ENCODE data around the gene GDA.

The GDA gene

DNA sequence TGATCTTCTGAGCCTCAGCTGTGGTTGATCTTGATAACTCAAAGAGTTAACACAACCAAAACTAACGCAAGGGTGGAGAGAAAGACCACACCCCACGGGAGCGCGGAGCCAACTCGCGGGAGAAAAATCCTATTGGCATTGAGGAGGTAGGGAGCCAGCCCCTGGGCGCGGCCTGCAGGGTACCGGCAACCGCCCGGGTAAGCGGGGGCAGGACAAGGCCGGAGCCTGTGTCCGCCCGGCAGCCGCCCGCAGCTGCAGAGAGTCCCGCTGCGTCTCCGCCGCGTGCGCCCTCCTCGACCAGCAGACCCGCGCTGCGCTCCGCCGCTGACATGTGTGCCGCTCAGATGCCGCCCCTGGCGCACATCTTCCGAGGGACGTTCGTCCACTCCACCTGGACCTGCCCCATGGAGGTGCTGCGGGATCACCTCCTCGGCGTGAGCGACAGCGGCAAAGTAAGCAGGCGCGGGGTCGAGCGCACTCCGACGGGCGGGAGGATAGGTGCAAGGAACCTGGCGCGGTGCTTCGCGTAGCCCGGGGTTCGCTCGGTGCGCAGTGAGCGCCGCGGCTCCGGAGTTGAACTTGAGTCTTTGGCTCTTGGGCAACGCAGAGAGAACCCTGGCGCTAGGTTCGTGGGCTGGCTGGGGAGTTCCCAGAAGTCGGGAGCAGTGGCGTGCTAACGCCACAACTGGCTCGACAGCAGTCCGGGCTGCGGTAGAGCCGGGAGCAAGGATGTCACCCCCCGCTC lies at the start of gene GDA:
Gene GDA, plus strand, starts transcription at position 210 of the 745 bp plus-strand sequence. Its CDS starts 120 bp downstream, at position 330.
- DNase-seq (ENCODE audit: low read depth): no peak

DNA sequence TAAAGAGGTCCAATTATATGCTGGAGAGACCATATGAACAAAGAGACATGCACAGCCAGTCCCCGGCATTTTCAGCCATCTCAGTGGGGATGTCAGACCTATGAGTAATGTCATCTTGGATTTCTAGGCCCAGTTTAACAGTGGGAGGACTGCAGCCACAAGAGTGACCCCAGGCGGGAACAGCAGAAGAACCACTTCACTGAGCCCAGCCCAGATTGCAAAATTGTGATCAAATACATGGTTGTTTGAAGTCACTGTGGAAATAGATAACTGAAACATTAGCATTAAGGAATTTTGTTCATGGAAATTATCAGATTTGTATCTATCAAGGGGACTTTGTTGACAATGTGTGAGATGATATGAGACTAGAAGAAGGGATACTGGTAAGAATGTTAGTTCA lies 46.7 kb upstream of the GDA start:
- DNase-seq (ENCODE audit: low read depth): no peak

DNA sequence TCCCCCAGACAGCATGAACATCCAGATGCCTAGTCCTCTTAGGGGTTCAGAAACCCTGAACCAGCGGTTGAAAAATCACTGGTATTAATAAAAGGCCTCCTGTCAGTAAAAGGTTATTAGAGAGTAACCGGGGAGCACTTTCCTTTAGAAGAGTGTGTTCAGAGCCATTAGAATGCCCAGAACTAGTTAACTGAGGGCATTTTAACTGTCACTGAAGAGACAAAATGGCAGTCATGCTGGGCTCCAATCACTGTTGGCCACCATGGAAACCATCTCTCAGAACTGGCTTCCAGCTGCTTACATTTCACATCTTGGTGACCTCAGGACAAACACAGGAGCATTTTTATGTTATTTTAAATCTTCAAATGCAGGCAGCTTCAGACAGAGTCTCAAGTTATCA lies 36.2 kb upstream of the GDA start:
- no peak for DNase-seq (ENCODE audit: low read depth)

DNA sequence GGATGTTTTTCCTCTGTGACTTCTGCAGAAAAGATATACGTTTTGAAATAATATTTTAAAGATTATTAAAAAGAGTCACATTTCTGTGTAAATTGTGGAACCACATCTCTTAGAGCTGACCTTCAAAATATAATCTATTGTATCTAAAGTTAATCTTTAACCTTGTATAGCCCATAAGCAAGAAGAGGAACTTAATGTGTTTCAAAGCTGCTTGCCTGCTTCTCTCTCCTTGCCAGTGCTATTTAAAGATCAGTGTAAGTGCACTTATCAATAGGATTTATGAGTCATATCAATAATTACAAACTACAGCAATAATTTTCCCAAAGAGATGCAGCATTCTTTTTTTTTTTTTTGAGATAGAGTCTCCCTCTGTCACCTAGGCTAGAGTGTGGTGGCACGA lies 29.4 kb upstream of the GDA start:
- DNase-seq (ENCODE audit: low read depth): no peak

DNA sequence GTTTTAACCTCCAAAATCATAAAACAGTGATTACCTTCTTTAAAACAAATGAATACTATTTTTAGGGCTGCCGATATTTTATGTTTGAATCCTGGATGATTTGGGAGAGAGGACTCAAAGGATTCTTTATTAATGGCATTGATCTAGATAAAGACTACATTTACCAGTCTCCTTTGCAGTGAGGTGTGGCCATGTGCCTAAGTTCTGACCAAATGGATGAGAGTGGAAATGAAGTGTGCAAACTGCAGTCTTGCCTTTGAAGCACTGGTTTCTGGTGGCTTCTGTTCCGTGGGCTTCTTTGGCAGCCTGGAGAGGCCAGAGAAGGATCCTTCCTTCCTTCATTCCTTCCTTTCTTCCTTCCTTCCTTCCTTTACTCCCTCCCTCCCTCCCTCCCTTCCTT lies 24.3 kb upstream of the GDA start:
- DNase-seq (ENCODE audit: low read depth): no peak

DNA sequence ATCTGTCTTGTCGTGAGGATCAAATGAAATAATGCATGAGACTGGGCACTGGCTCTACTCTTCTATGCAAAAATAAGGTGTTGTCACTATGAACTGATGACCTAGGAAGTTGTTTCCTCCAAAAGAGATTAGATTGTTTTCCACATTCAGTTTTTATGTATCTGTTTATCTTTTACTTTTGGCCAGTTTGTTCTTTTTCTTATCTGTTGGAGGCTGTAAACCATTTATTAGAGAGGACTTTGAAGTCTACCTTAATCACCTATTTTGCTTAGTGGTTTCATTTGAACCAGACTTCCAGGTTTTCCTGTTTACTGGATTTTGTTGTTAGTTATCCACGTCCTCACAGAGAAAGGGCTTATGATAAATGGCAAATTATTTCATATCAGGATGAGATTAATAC lies 21.5 kb upstream of the GDA start:
- DNase-seq (ENCODE audit: low read depth): no peak

DNA sequence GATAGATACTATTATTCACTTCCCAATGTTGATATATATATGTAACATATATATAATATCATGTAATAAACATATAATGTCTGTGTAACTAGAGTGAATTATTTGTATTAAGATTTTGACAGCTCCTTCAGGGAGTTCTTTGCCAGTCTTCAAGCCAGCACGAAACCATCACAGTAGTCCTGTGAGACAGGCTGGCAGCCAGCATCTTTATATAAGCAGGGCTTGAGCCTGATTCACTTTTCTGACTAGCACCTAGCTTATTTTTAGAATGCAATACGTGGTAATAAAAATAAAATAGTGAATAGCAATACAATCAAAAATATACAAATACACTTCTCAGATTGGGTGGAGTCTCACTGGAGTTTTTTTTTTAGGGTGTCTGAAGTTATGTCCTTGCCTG lies 20.7 kb upstream of the GDA start:
- DNase-seq (ENCODE audit: low read depth): no peak

DNA sequence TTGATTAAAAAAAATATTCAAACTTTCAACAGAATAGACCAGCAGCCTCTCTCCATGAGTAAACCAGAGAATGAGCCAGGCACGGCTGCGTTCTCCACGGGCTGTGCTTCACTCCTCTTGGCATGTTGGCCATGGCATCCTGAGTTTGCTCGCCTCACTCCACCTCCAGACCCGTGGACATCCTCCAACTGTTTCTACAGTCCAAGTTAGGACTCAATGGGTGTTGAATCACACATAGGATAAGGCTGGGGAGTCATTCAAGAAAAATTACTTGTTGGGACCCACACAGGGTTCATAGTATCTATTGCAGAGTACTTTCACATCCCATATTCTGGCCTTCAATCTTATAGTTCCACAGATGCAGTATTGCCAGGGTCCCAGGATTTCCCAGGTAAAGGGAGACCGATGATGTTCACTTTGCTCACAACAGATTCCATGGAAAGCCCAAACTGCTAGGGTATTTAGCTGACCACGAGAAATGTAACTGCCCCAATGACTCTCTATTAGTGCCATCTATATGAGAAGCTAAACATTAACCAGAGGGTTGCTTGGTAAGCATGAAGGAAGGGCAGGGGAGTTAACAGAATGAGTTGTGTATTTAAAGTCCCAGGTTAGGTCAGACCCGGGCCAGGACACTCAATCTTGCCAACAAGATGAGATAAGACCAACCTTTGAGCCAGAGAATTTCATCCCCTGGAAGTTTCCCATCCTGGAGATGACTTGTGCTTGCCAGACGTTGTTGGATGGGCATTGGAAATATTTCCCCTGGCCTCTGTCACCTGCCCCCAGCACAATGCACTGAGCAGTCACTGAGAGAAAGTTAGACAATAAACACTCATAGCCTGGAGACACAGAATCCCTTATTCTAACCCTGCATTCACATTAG lies 19.7 kb upstream of the GDA start:
- no peak for DNase-seq (ENCODE audit: low read depth)

DNA sequence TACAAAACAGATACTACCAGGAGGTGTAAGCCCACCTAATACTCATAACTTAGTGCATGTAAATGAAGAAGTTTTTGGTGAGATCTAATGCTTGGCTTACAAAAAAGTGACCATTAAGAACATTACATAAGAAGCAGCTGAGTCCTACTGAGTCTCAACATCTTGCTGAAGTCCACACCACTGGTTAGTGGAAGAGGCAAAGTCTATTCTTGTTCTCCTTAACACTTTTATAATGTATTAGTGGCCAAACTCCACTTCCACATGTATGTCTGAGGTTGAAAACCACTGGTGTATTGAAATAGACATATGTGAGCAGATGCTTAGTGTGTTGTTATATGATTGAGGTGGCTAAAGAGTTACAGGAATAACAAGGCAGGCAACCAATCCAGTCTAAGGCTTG lies 18.9 kb upstream of the GDA start:
- no peak for DNase-seq (ENCODE audit: low read depth)

DNA sequence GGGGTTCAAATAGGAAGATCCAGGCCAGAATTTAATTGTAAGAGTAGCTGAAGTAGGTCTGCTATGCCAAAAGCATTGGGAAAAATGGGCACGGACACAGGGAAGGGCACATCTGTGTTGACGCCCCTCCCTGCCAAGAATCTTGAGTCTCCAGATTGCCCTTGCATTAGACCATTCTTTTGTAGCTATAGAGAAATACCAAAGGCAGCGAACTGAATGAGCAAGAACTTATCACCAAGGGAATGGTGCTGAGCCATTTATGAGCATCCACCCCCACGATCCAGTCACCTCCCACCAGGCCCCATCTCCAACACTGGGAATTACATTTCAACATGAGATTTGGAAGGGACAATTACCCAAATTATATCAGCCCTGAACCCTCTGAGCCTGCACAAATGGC lies 18.0 kb upstream of the GDA start:
- no peak for DNase-seq (ENCODE audit: low read depth)

DNA sequence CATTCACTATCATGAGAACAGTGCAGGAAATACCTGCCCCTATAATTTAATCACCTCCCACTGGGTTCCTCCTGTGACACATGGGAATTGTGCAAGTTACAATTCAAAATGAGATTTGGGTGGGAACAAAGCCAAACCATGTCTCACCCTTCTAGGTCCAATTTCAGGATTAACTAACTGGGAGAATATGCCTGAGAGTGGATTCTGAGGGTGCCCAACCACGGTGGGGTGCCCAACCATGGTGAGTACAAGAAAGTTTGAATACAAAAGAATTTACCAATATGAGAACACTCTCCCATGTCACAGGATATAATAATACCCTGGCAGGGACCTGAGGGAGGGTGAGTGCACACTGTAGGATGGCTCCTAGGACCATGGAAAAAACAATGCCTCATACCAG lies 17.2 kb upstream of the GDA start:
- no peak for DNase-seq (ENCODE audit: low read depth)

DNA sequence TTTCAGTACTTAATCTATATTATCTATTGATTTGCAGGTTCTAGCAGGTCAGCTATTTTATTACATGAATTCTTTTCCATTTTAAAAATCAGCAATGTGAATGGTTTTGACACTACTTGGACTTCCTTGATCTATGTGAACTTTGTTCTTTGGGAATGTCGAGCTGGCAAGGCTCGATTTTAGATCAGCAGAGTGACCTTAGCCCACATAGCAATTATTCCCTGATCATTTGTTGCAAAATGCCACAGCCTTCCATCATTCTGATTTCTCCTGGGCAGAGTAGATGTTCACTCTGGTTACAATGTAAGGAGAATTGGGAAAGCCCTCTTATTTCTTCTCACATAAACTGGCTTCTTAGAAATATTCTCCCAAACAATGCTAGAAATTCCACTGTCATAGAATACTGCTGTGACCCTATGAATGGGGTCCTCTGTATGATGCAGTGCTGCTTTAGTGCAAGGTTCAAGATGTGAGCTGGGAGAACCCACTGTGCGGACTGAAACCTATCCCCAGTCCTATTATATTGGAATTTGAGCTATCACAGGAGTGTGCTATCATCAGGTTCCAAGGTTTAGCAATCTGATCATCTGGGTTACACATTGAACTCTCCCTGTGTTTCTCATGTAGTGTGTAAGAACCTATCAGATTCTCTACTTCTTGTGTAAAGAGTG lies 15.7 kb upstream of the GDA start:
- DNase-seq (ENCODE audit: low read depth): no peak

DNA sequence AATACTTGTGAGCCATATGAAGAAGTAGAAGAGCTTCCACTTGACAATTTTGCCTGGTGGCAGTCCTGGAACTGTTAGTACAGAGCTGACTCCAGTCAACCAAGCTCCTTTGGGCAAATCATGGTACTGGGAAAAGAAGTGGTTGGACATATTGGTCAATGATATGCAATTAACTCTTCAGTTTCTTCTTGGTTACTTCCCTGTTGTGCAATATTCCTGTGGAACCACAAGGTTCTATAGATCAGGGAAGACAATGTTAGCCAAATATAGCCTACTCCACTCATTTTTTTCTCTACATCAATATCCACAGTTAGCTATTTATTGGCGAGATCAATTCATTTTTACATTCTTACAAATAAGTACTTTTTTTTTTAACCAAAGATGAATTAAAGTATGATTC lies 14.4 kb upstream of the GDA start:
- DNase-seq (ENCODE audit: low read depth): no peak

DNA sequence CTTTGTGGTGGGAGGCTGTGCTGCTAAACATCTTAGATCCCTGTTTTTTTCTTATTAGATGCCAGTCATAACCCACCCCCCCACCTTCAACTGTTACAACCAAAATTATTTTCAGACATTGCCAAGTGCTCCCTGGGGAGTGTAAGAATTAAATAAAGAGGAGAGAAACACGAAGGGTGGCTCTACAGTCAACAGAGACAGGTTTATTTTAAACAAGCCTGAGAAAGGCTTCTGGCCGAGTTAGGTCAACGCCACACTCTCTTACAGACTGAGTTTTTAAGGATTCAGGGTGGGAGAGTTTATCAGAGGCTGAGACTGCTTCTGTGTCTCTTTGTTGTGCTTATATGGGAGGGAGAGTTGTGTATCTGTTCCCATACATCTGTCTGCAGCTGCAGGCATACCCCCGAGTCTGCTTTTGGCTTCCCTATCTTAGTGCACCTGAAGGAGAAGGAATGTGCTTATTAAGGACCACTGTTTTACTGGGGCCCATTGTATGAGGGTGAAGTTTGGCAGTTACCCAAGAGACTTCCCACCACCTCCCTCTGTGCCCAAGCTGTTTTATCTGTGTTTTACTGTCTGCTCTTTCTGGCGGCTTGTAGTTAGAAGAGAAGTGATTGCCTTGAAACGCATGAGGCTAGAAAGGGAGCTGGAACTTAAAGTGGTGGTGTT lies 11.4 kb upstream of the GDA start:
- DNase-seq (ENCODE audit: low read depth): no peak

DNA sequence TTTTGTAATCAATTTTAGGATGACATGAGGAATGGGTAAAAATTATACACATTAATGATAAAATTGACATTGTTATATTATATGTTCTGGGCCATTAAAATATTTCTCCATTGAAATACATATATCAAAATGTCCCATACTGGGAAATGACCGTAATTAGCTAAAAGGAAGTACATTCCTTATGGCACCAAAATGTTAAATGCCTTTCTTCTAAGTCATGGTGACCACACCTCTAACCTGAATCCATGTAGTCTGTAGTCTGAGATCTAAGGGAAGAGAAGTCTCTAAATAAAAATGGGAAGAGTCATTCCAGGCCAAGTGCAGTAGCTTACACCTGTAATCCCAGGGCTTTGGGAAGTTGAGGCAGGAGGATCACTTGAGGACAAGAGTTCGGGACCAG lies 10.0 kb upstream of the GDA start:
- no peak for DNase-seq (ENCODE audit: low read depth)

DNA sequence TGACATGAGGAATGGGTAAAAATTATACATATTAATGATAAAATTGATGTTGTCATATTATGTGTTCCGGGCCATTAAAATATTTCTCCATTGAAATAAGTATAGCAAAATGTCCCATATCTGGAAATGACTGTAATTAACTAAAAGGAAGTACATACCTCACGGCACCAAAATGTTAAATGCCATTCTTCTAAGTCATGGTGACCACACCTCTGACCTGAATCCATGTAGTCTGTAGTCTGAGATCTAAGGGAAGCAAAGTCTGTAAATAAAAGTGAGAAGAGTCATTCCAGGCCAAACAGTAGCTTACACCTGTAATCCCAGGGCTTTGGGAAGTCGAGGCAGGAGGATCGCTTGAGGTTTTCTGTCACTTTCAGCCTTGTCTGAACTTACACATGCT lies 8.7 kb upstream of the GDA start:
- DNase-seq (ENCODE audit: low read depth): no peak

DNA sequence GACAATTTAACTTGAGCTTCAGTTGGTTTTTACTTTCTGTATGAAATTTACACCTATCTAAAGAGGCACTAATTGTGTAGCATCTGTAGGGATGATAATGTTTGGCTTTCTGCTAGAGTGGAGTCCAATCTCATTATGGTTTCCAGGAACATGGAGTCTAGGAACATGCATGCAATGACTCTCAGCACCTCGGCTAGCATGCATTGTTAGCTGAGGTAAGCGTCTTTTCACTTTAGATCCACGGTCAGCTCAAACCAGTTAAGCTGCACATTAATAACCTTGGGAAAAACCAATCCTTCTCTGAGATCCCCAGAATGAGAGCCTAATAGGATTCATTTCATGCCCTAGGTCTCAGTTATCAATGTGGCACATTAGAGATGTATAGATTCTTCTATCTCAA lies 7.8 kb upstream of the GDA start:
- DNase-seq (ENCODE audit: low read depth): no peak

DNA sequence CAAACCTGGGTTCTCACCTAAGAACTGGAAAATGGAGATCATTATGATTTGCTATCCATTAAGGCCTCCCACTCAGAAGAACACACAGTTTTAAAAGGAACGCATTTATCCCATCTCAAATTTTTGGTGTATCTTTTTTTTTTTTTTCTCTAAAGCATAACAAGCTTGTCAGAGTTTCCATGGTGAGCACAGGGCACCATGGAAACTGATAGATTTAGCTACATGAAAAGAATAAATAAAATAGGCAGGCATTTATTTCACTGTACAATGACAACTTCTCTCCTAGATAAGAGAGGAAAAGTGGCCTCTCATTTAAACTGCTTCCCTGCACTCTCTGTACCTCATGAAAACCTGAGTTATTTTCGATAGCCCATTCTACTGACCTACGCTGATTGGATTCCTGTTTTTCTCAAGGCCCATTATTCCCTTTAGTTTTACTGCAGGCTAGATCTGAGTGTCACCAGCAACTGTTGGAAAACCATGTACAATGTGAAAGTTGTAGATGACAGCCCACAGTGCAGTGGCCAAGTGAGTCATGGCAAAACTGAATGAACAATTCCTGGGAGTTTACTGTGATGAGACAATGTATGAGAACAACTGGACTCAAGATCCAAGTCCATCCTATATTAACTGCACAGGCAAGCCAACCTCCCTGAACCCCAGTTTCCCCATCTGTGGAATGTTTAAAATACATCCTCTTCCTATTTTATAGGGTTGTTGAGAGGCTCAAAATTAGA lies 4.3 kb upstream of the GDA start:
- DNase-seq (ENCODE audit: low read depth): no peak

DNA sequence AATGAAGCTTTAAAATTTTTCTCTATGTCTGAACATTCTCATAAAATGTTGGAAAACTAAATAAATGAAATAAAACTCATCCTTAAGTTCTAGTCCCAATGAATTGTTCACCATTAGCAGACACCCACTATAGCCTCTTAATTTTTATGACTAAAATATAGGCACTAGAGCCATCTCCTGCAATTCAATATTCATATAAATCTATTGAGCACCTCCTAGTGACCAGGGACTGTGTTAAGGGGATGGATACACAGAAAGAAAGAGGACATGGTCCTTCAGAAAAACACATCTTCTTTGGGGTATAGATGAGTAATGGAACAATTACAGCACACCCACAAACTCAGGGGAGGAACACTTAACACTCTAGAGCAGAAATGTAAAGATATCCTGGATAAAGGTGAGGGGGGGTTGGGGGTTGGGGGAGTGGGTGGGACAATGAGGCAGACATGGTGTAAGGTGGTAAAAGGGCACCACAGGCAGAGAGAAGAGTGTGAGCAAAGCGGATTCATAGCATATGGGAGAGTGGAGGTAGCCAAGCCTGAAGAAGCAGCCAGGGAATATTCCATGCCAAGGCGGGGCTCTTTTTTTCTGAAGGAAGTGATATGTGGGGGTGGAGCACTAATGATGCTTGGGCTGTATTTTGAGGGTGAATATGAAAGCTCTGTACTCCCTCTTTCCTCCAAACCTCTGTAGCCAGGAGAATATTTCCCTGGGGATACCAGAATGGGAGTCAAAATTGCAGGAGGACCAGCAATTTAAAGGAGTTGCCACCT lies 3.3 kb upstream of the GDA start:
- DNase-seq (ENCODE audit: low read depth): no peak

DNA sequence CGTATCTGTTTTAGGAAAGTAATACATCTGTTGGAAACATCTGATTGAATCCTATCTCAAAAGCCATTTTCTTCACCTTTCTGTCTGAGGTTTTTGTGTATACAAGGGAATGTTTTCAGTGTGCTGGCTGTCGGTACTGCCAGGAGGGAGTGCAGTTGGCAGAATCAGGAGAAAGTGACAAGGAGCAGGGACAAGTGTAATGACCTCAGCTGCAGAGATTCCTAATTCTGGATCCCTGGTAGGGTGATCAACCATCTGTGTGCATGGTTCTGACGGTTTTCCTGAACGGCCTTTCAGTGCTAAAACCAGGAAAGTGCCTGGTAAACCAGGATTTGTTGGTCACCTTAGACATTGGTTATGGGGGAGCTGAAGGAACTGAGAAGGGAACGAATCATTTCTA lies 1.6 kb upstream of the GDA start:
- no peak for DNase-seq (ENCODE audit: low read depth)

DNA sequence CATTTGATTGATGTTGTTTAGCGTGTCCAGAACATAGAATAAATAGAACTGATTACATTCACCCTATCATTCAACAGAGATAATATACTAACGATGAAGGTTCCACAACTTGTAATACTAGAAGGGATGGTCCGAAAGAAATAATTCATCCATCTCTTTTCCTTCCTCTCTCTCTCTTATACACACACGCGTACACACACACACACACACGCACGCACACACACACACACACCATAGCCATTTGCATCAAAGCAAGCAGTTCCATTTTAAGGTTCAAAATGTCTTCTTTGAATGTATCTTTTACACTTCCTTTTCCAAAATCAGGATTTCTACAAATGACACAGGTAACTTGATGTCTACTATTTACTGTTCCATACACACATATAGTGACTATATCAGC lies 887 bp downstream of the GDA start:
- no peak for DNase-seq (ENCODE audit: low read depth)

Measured in HS-5 (cell line).